GM10248 (cell line): ENCODE data around the gene C14orf180.

ENCODE experiments used
- CTCF ChIA-PET: fragments of 300-600 bp; sonication (Branson Sonifier 250); formaldehyde crosslinking; extraction: SDS; loops from one replicate; lab custom pipeline; 2021; ENCODE audit warnings: antibody characterized with exemption; lab: Yijun Ruan, JAX
- POLR2A ChIA-PET: fragments of 350-650 bp; sonication (Branson Sonifier 250); formaldehyde crosslinking; extraction: SDS; loops from one replicate; lab custom pipeline; 2020; ENCODE audit warnings: antibody characterized with exemption; lab: Yijun Ruan, JAX
- DNase-seq: peaks from one replicate; pipeline ENCODE4 v3.0.0; 2012; ENCODE audit errors: extremely low spot score
- CTCF ChIP-seq: IDR thresholded peaks from 2 replicates; pipeline ENCODE4 v1.5.1; 2012; ENCODE audit warnings: mild to moderate bottlenecking, low read depth; ENCODE audit errors: extremely low read depth, missing control alignments, control extremely low read depth

Gene C14orf180

DNA sequence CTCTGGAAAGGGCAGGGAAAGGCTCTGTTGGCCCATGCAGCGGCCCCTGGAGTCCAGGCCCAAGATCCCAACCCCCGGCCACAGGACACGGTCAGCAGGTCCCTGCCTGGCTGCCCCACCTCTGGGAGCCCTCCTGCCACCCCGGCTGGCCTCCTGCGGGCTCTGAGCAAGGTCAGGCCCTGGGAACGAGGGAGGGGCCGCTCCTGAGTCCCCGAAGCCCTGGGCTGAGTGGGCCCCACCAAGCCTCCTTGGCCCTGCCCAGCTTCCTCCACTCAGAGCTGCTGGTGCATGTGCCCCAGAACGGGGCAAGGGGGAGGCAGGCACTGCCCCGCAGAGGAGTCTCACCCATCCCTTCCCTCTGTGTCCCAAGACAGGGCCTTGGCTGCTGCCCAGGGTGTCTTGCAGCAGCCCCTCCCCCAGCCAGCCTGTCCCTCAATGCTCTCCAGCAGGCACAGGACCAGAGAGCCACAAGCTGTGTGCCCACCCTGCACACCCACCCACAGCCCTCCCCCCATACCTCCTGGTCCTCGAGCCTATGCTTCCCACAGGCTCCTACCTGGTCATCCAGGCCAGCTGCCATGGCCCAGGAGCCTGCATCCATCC lies 7.4 kb upstream of the C14orf180 start:
- ChIA-PET POLR2A (no interaction called here), CTCF (interaction anchor here (2.3 kb wide), 1 partner anchor 8 kb away, joined by 5 read pairs; no protein-coding TSS in a partner anchor)
- no peak for TF ChIP-seq CTCF
- no peak for DNase-seq

DNA sequence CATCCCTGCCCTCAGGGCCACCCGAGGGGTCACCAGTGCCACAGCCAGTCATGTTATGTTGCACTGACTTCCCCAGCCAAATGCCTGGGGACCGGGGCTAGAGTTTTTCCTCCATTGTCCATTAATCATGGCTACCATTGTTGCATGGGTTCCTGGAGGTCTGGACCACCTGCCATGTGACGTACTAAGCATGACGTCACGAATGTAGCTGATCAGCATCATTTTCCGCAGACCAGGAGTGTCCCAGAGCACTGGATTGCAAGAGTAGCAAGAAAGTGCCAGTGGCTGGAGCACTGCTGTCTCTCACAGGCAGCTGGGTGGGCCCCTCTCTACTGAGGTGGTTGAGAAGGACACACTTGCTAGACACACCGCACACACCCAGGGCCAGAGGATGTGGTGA lies 6.9 kb upstream of the C14orf180 start:
- TF ChIP-seq CTCF = no peak
- POLR2A ChIA-PET = no interaction called here
- CTCF ChIA-PET = interaction anchor here (2.3 kb wide), 1 partner anchor 8 kb away, joined by 5 read pairs; no protein-coding TSS in a partner anchor
- DNase-seq = no peak

DNA sequence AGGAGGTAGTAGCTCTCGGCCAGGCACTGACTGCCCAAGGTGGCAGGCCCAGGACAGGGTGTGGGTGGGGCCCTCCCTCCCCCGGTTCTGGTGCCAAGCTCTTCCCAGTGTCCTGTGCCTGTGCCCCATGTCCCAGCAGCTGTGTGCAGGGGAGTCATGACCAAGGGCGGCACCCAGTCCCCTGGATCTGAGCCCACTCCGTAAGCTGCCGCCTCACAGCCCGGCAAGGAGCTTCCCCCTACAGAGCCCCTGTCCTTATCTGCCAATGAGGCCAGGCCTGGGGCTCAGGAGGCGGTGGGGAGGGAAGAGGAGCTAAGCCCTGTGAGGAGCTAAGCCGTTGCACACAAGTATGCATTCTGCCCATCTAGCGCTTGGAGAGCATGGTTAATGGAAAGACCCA lies 5.6 kb upstream of the C14orf180 start:
- no peak for DNase-seq
- POLR2A ChIA-PET = no interaction called here
- CTCF ChIA-PET = interaction anchor here (2.3 kb wide), 1 partner anchor 10 kb away, joined by 5 read pairs; no protein-coding TSS in a partner anchor
- no peak for TF ChIP-seq CTCF

GRCh38 chr14:104574536-104574935 lies 5.0 kb upstream of the C14orf180 start:
- DNase-seq = no peak
- ChIA-PET CTCF (interaction anchor here (2.3 kb wide), 1 partner anchor 10 kb away, joined by 5 read pairs; no protein-coding TSS in a partner anchor), POLR2A (no interaction called here)
- TF ChIP-seq CTCF = no peak

DNA sequence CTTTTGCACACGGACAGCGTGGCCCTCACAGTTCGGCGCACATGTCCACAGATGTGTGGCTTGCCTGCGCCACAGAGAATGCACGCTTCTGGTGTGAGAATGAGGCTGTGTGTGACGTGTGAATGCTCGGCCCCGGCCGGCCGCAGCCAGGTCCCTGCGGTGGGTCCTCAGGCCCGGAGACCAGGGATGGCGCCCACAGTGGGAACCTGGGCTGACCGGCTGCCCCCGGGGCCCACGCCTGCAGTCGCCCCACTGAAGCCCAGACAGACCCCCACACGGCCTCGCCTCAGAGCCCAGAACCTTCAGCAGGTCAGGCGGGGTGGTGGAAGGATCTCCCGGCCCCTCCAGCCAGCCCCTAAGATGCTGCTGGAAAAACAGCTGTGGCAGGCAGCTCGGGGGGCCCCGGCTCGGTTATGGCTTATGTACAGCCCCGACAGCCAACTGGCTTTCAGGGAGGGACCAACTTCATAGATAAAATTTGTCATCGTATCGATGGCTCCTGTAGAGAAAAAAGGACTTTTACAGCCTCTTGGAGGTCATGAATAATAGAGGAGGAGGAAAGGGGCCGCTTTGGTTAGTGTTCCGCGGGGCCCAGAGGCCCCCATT lies 4.5 kb upstream of the C14orf180 start:
- TF ChIP-seq CTCF = no peak
- ChIA-PET CTCF (no interaction called here), POLR2A (no interaction called here)
- no peak for DNase-seq

DNA sequence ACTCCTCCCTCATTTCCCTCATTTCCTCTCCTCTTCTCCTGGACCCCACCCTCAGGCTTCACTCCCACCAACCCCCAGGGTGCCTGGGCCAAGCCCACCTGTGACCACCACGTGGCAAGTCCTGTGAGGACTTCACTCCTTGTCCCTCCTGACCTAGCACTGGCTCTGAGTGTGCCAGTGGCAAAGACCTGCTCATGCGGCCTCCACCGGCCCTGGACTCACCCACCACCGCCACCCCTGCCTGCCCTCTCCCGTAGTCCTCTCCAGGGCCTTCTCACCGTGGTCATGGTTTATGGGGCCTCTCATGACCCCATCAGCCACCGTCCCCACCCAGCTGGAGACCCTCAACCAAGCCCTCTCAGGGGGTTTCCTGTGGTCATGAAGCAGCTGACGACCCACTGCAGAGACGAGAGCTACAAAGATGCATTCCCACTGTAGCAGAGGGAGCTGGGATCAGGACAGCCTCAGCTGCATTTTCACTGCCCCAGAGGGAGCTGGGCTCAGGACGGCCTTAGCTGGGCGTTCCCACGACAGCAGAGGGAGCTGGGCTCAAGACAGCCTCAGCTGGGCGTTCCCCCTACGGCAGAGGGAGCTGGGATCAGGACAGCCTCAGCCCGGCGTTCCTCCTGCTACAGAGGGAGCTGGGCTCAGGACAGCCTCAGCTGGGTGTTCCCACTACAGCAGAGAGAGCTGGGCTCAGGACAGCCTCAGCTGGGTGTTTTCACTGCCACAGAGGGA lies 3.2 kb upstream of the C14orf180 start:
- TF ChIP-seq CTCF = no peak
- CTCF ChIA-PET = interaction anchor here (0.8 to 0.9 kb wide), 2 partner anchors 120 to 499 kb away, joined by 3 read pairs; no protein-coding TSS in a partner anchor
- POLR2A ChIA-PET = no interaction called here
- DNase-seq = no peak
